ENCODE measurements around the gene NUB1.

The NUB1 gene

GRCh38 chr7:151406886-151407583 lies 65.4 kb downstream of the NUB1 start:
- DNase-seq, result no peak

GRCh38 chr7:151408498-151408838 lies 66.9 kb downstream of the NUB1 start:
- DNase-seq, result no peak

GRCh38 chr7:151408839-151409666 lies 67.4 kb downstream of the NUB1 start:
- DNase-seq, result peak; percentile 60

GRCh38 chr7:151409667-151410404 lies 68.2 kb downstream of the NUB1 start, which contains the start of gene WDR86:
WDR86 (minus strand) TSS chr7:151410038; CDS start chr7:151409589, 449 bp downstream.
- peak; percentile 38 for DNase-seq

GRCh38 chr7:151410405-151411390 lies 69.1 kb downstream of the NUB1 start:
- peak; percentile 19 for DNase-seq

- DNase-seq, result no peak
Observed at GRCh38 chr7:151411551-151411950, 69.9 kb downstream of the NUB1 start.

GRCh38 chr7:151412318-151412717 lies 70.7 kb downstream of the NUB1 start:
- DNase-seq, result no peak

- no peak for DNase-seq
Observed at GRCh38 chr7:151413241-151413640, 71.6 kb downstream of the NUB1 start.

- no peak for DNase-seq
Observed at GRCh38 chr7:151415375-151416105, 73.9 kb downstream of the NUB1 start.

GRCh38 chr7:151416112-151416940 lies 74.7 kb downstream of the NUB1 start:
- no peak for DNase-seq

GRCh38 chr7:151416941-151417315 lies 75.3 kb downstream of the NUB1 start:
- DNase-seq, result no peak

GRCh38 chr7:151420144-151420543 lies 78.5 kb downstream of the NUB1 start:
- no peak for DNase-seq

GRCh38 chr7:151422212-151422611 lies 80.6 kb downstream of the NUB1 start:
- no peak for DNase-seq

- no peak for DNase-seq
Observed at GRCh38 chr7:151423226-151423625, 81.6 kb downstream of the NUB1 start.

GRCh38 chr7:151423936-151424335 lies 82.3 kb downstream of the NUB1 start:
- no peak for DNase-seq

GRCh38 chr7:151424799-151425198 lies 83.2 kb downstream of the NUB1 start:
- DNase-seq, result no peak

GRCh38 chr7:151425670-151426440 lies 84.2 kb downstream of the NUB1 start:
- DNase-seq, result no peak

GRCh38 chr7:151426441-151426903 lies 84.9 kb downstream of the NUB1 start:
- DNase-seq, result no peak

GRCh38 chr7:151426904-151427704 lies 85.5 kb downstream of the NUB1 start:
- no peak for DNase-seq

Data from activated naive CD4-positive, alpha-beta T cell treated with Interleukin-2 at 50 U/mL for 16 hours (primary cell).